IPS DF 6.9 (cell line): ENCODE measurements around the gene NVL.
A peak's percentile ranks its signal among the peaks of the same experiment; 100 is the strongest.

Experiments
- DNase-seq: peaks from one replicate; pipeline ENCODE4 v3.0.0-alpha.2; 2013; ENCODE audit warnings: low read depth, low spot score
- H3K27ac ChIP-seq: one replicate; pipeline ENCODE4 v1.5.1; 2013; ENCODE audit warnings: low read length, control low read depth
- H3K27me3 ChIP-seq: 2 replicates; pipeline ENCODE4 v1.6.1; 2013; ENCODE audit warnings: mild to moderate bottlenecking, low read length; ENCODE audit not compliant: control insufficient read depth, insufficient read depth
- H3K36me3 ChIP-seq: 2 replicates; pipeline ENCODE4 v1.6.1; 2013; ENCODE audit warnings: low read length; ENCODE audit not compliant: control insufficient read depth, insufficient read depth
- H3K4me1 ChIP-seq: 2 replicates; pipeline ENCODE4 v1.6.1; 2013; ENCODE audit warnings: low read length; ENCODE audit not compliant: control insufficient read depth, insufficient read depth
- H3K4me3 ChIP-seq: 2 replicates; pipeline ENCODE4 v1.5.1; 2013; ENCODE audit warnings: mild to moderate bottlenecking, low read length
- H3K9me3 ChIP-seq: 2 replicates; pipeline ENCODE4 v1.6.1; 2013; ENCODE audit warnings: low read length, inconsistent platforms; ENCODE audit not compliant: control insufficient read depth, insufficient read depth
- WGBS: extraction: QIAGEN DNeasy Blood & Tissue Kit; methylation state at CpG from one replicate; pipeline ENCODE4 v1.1.7; 2013; ENCODE audit warnings: mixed read lengths, missing lambda C conversion rate; ENCODE audit not compliant: insufficient read length, insufficient coverage; 5-methylcytosine and 5-hydroxymethylcytosine counted together

The NVL gene

DNA sequence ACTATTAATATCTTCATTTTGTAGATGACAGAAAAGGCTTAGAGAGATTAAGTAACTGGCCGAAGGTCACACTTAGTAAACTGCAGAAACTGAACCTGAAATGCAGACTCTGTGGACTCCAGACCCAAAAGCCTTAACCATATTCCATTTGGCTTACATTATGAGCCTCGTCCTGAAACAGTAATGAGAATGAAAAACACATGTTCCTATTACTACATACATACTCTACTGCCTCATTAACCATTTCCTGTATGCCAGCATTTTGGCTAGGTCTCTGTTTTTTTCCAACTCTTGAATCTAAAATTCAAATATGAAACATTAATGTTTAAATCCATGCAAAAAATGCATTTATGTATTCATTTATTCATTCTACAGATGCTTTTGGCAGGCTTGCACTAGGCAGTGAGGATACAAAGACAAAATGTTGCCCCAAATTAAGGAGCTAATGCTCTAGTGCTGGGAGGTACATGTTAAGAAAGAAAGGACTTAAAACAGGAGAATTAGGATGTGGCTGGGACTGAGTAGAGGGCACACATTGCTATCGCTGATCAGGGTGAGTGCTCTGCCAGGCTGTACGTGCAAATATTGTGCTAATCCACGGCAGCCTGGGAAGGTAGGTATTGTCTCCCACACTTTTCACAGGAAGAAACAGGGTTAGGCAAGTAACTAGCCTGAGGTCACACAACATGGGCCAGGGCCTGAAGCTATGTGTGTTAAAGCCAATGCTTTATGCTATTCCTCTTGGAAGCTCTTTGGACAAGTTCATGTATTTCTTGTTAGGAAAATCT lies 133.0 kb downstream of the NVL start:
- Histone ChIP-seq H3K4me3 (no peak overlapping the region), H3K27me3 (no peaks in the 10 kb centered on the region), H3K27ac (no peak overlapping the region), H3K36me3 (peaks cover 7% of the 10 kb centered on the region; the same call in 1 of the 2 replicates), H3K9me3 (no peaks in the 10 kb centered on the region), H3K4me1 (no peaks in the 10 kb centered on the region)
- no peak for DNase-seq
- no CpG with 5 or more reads among the region's 5 CpGs for WGBS

GRCh38 chr1:224193319-224193966 lies 136.5 kb downstream of the NVL start:
- DNase-seq, result no peak
- Histone ChIP-seq H3K27me3 (no peaks in the 10 kb centered on the region), H3K9me3 (no peaks in the 10 kb centered on the region), H3K36me3 (peaks cover 7% of the 10 kb centered on the region; the same call in 1 of the 2 replicates), H3K27ac (no peak overlapping the region), H3K4me1 (no peaks in the 10 kb centered on the region), H3K4me3 (no peak overlapping the region)
- WGBS, result no CpG with 5 or more reads among the region's 8 CpGs

- Histone ChIP-seq H3K27ac (no peak overlapping the region), H3K4me1 (no peaks in the 10 kb centered on the region), H3K27me3 (no peaks in the 10 kb centered on the region), H3K36me3 (peaks cover 7% of the 10 kb centered on the region; the same call in 1 of the 2 replicates), H3K9me3 (no peaks in the 10 kb centered on the region), H3K4me3 (no peak overlapping the region)
- WGBS, result no CpG with 5 or more reads among the region's 5 CpGs
- DNase-seq, result no peak
These were observed 137.7 kb downstream of the NVL start for GRCh38 chr1:224192082-224192788.

GRCh38 chr1:224189561-224189960 lies 140.4 kb downstream of the NVL start:
- Histone ChIP-seq H3K36me3 (peaks cover 7% of the 10 kb centered on the region; the same call in 1 of the 2 replicates), H3K4me3 (no peak overlapping the region), H3K27me3 (no peaks in the 10 kb centered on the region), H3K27ac (no peak overlapping the region), H3K4me1 (0 out of 2 replicates have a peak, but pooled peaks cover 1% of the 10 kb centered on the region), H3K9me3 (no peaks in the 10 kb centered on the region)
- no peak for DNase-seq
- no CpG with 5 or more reads among the region's 7 CpGs for WGBS

- no peaks in the 10 kb centered on the region for H3K9me3 ChIP-seq
- H3K27ac ChIP-seq, result no peak overlapping the region
- no peak overlapping the region for H3K4me3 ChIP-seq
- no CpG with 5 or more reads among the region's 2 CpGs for WGBS
- H3K4me1 ChIP-seq, result 0 out of 2 replicates have a peak, but pooled peaks cover 1% of the 10 kb centered on the region
- H3K36me3 ChIP-seq, result peaks cover 6% of the 10 kb centered on the region; the same call in 1 of the 2 replicates
- H3K27me3 ChIP-seq, result no peaks in the 10 kb centered on the region
- no peak for DNase-seq
These were observed 141.7 kb downstream of the NVL start for GRCh38 chr1:224188286-224188685.

DNA sequence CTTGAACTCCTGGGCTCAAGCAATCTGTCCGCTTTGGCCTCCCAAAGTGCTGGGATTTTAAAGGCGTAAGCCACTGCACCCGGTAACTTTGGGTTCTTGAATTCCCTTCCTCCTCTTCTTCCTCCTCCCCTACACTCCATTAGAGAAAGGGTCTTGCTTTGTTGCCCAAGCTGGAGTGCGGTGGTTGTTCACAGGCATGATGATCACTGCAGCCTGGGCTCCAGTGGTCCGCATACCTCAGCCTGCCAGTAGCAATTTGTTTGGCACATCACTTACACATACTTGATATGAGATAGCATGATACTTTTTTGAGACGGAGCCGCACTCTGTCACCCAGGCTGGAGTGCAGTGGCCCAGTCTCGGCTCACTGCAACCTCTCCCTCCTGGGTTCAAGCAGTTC lies 144.8 kb downstream of the NVL start:
- no CpG with 5 or more reads among the region's 8 CpGs for WGBS
- Histone ChIP-seq H3K27ac (no peak overlapping the region), H3K9me3 (no peaks in the 10 kb centered on the region)

DNA sequence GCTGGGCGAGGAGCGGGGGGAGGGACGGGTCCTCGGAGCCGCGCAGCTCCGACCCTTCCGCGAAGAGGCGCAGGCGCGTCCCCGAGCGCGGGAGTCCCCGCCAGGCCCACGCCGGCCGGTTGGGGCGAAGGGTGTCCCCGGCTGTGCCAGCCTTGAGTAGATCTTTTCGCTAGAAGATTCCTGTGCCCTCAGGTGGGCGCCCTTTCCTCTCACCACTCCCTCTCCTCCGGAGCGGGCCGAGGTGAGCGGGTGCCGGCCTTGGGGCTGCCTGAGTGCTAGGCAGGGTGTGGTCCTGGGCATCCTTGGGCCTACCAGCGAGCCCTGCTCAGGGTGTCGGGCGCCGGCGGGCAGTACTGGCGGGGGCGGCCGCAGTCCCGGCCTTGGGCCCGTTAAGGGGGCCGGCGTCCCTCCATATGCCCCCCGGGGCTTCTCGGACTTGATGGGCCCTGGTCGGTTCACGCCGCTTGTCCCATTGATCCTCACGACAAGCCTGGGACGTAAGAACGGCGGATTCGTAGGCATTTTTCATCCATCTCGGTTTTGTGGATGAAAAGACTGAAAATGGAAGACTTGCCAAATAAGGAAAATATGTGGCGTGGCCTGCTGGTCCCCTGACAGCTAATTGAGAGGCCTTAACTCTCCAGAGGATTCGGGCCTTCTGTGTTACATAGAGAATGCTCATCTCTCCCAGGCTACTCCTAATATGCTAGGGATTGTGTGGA lies 146.2 kb downstream of the NVL start:
- no CpG with 5 or more reads among the region's 53 CpGs for WGBS
- H3K4me3 ChIP-seq, result peak overlapping the region; percentile 96

More for the DNA sequence above, 144.8 kb downstream of the NVL start:
- no peaks in the 10 kb centered on the region for H3K27me3 ChIP-seq
- no peak overlapping the region for H3K4me3 ChIP-seq
- H3K4me1 ChIP-seq, result 0 out of 2 replicates have a peak, but pooled peaks cover 1% of the 10 kb centered on the region
- no peak for DNase-seq
- peaks cover 3% of the 10 kb centered on the region; the same call in 1 of the 2 replicates for H3K36me3 ChIP-seq

DNA sequence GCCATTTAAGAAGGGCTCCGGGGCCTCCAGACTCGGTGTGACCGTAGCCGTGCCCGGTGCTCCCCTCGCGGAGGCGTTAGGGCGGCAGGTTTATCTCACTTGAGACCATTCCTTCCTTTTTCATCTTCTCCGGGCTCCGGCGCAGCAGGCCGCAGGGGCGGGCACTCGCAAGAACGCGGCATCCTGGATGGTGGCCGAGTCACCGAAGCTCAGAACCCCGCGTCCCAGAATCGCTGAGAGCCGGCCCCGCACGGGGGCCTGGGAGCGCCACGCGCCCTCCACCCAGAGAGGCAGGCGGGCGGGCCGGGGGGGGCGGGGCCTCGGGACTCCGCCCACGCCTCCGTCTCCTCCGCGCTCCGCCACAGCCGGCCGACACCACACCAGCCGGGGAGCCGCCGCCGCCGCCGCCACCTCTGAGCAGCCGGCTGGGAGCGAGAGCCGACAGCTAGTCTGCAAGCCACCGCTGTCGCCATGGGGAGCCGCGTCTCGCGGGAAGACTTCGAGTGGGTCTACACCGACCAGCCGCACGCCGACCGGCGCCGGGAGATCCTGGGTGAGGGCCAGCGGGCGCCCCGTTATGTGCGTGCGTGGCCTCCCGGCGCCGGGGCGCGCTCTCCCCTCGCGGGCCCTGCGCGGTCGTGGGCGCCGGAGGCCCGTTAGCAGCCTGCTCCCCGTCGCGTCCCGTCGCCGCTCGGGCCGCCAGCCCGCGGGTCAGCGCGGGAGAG lies 146.9 kb downstream of the NVL start, which contains the start of gene DEGS1:
TSS of gene DEGS1 (plus strand) at position 375 of the 725 bp plus-strand sequence. CDS start at position 472, 97 bp downstream.
- DNase-seq, result no peak
- H3K27me3 ChIP-seq, result no peaks in the 10 kb centered on the region
- 0 out of 2 replicates have a peak, but pooled peaks cover 1% of the 10 kb centered on the region for H3K4me1 ChIP-seq
- H3K4me3 ChIP-seq, result peak within 1 kb of the TSS; percentile 96
- no peaks in the 10 kb centered on the region for H3K9me3 ChIP-seq
- H3K27ac ChIP-seq, result no peak within 1 kb of the TSS
- H3K36me3 ChIP-seq, result 0 out of 2 replicates have a peak, but pooled peaks cover 3% of the 10 kb centered on the region
- WGBS, result no CpG with 5 or more reads among the region's 94 CpGs

More for the DNA sequence above, 146.2 kb downstream of the NVL start:
- H3K4me1 ChIP-seq, result 0 out of 2 replicates have a peak, but pooled peaks cover 1% of the 10 kb centered on the region
- DNase-seq, result no peak
- 0 out of 2 replicates have a peak, but pooled peaks cover 3% of the 10 kb centered on the region for H3K36me3 ChIP-seq
- no peaks in the 10 kb centered on the region for H3K9me3 ChIP-seq
- H3K27me3 ChIP-seq, result no peaks in the 10 kb centered on the region
- H3K27ac ChIP-seq, result no peak overlapping the region

DNA sequence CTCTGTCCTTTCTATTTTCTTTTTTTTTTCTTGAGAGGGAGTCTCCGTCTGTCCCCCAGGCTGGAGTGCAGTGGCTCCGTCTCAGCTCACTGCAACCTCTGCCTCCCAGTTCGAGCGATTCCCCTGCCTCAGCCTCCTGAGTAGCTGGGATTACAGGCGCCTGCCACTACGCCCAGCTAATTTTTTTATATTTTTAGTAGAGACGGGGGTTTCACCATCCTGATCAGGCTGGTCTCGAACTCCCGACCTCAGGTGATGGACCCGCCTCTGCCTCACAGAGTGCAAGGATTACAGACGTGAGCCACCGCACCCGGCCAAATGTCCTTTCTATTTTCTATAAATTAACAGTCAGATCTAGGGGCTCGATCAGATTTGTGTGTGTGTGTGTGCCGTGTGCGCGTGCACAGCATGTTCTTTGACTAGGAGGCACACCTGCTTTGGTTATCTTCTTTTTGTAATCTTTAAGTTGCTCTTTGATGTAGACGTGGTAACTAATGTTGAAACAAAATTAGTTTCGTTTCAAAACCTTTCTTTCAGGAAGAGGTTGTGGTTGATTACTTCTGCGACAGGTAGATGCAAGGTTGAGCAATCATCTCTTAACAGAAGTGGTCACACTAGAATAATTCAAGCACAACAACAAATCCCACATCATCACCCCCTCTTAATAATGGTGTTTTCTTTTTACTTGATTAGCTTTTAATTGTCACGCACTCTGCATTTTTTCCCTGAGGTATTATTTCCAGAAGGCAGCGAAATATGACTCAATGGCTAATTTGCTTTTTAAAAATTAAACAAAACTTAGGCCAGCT lies 147.7 kb downstream of the NVL start:
- H3K36me3 ChIP-seq, result 0 out of 2 replicates have a peak, but pooled peaks cover 3% of the 10 kb centered on the region
- H3K4me3 ChIP-seq, result peak overlapping the region; percentile 96; the same call in 1 of the 2 replicates
- no peak for DNase-seq
- no peak overlapping the region for H3K27ac ChIP-seq
- H3K9me3 ChIP-seq, result no peaks in the 10 kb centered on the region
- no CpG with 5 or more reads among the region's 22 CpGs for WGBS
- no peaks in the 10 kb centered on the region for H3K27me3 ChIP-seq
- 0 out of 2 replicates have a peak, but pooled peaks cover 1% of the 10 kb centered on the region for H3K4me1 ChIP-seq
